ENCODE results near the gene CCSER1. TPM values are rescaled to one million over a fixed set of nuclear protein-coding genes. Genes with fewer than 3 reads are reported as not detected.

Gene CCSER1
- total and polyA plus RNA-seq, 2 of the 8 experiments (the other 6 are each of a cell fraction or from before 2014, with no cell fraction given), result 0.26 to 0.84 TPM

GRCh38 chr4:90474484-90474883 lies 347.3 kb downstream of the CCSER1 start (continued):
- TF ChIP-seq ASH2L (IDR thresholded peaks at IDR 0.05; ENCODE audit: low read length) (no peak), ZNF274 (IDR thresholded peaks at IDR 0.05; ENCODE audit: borderline replicate concordance, extremely low read depth, low read length) (no peak), POU5F1 (IDR thresholded peaks at IDR 0.05; ENCODE audit: low read depth, low read length) (no peak), SIRT6 (IDR thresholded peaks at IDR 0.05; ENCODE audit: low read length) (no peak), EGR1 (IDR thresholded peaks at IDR 0.05; ENCODE audit: borderline replicate concordance, low read depth, low read length) (no peak), GABPA (IDR thresholded peaks at IDR 0.05; ENCODE audit: borderline replicate concordance, insufficient read depth, low read length) (no peak), JUND (IDR thresholded peaks at IDR 0.05; ENCODE audit: low read length) (no peak), FOSL1 (IDR thresholded peaks at IDR 0.05; ENCODE audit: insufficient read depth, low read depth, low read length) (no peak), KDM1A (IDR thresholded peaks at IDR 0.05; ENCODE audit: borderline replicate concordance, low read length) (no peak), CEBPB (IDR thresholded peaks at IDR 0.05; ENCODE audit: low read depth, low read length) (no peak), KDM5A (IDR thresholded peaks at IDR 0.05; ENCODE audit: low read length) (no peak), TEAD4 (IDR thresholded peaks at IDR 0.05; ENCODE audit: low read depth, low read length) (no peak), ATF2 (IDR thresholded peaks at IDR 0.05; ENCODE audit: low read length) (no peak), CBX5 (IDR thresholded peaks at IDR 0.05; ENCODE audit: low read depth, low read length) (no peak), POLR2A (IDR thresholded peaks at IDR 0.05; ENCODE audit: control extremely low read depth in 1 of 2, low read depth in 2 of 2, low read length in 2 of 2) (no peak), SIX5 (IDR thresholded peaks at IDR 0.05; ENCODE audit: low read depth, low read length) (no peak), TCF12 (IDR thresholded peaks at IDR 0.05; ENCODE audit: low read depth, low read length) (no peak), MAFK (IDR thresholded peaks at IDR 0.05; ENCODE audit: low read depth, low read length) (no peak), BCL11A (IDR thresholded peaks at IDR 0.05; ENCODE audit: low read depth in 2 of 2, low read length in 2 of 2) (no peak)
